Ishikawa (cell line): Measurements from ENCODE around the gene BEND6.

ENCODE experiments used
- CEBPB ChIP-seq: IDR thresholded peaks from 2 replicates; pipeline ENCODE4 v1.6.1; 2012
- CREB1 ChIP-seq: IDR thresholded peaks from 2 replicates; pipeline ENCODE4 v1.6.1; 2012; ENCODE audit warnings: low read depth
- EGR1 ChIP-seq: IDR thresholded peaks from 2 replicates; pipeline ENCODE4 v1.6.1; 2012
- EP300 ChIP-seq: IDR thresholded peaks from 2 replicates; pipeline ENCODE4 v1.6.1; 2012; ENCODE audit warnings: borderline replicate concordance
- FOXM1 ChIP-seq: IDR thresholded peaks from 2 replicates; pipeline ENCODE4 v1.6.1; 2012; ENCODE audit warnings: low read depth, borderline replicate concordance
- NFIC ChIP-seq: IDR thresholded peaks from 2 replicates; pipeline ENCODE4 v1.6.1; 2012
- RAD21 ChIP-seq: IDR thresholded peaks from 2 replicates; pipeline ENCODE4 v1.6.1; 2012; ENCODE audit warnings: low read depth
- TAF1 ChIP-seq: IDR thresholded peaks from 2 replicates; pipeline ENCODE4 v1.6.1; 2012; ENCODE audit warnings: low read depth, mild to moderate bottlenecking
- TCF12 ChIP-seq: IDR thresholded peaks from 2 replicates; pipeline ENCODE4 v1.6.1; 2012; ENCODE audit warnings: low read depth
- TEAD4 ChIP-seq: IDR thresholded peaks from 2 replicates; pipeline ENCODE4 v1.6.1; 2012
- YY1 ChIP-seq: IDR thresholded peaks from 2 replicates; pipeline ENCODE4 v1.6.1; 2012; ENCODE audit warnings: low read depth
- ZBTB7A ChIP-seq: IDR thresholded peaks from 2 replicates; pipeline ENCODE4 v1.6.1; 2012; ENCODE audit warnings: low read depth
- TF ChIP-seq, protein P1 (sequence below): IDR thresholded peaks from 2 replicates; pipeline ENCODE4 v1.6.1; 2012; ENCODE audit warnings: low read depth, mild to moderate bottlenecking
- TF ChIP-seq, protein P2 (sequence below): IDR thresholded peaks from 2 replicates; pipeline ENCODE4 v1.6.1; 2012
- TF ChIP-seq, protein P3 (sequence below): IDR thresholded peaks from 2 replicates; pipeline ENCODE4 v1.6.1; 2012

BEND6 gene

DNA sequence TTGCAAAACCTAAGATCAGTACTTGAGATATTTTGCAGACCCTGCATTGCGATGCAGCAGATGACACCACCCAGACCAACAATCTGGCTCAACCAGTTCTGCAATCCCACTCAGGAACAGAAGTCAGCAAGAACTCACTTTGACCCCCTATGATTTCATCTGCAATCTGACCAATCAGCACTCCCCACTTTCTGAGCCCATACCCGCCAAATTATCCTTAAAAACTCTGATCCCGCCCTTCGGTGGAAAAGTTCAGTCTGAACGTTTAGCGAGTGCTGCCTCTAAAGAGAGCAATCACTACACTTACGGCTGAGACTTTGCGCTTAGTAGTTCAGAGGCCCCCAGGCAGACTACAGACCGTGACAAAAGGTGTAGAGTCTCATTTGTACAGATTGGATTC lies 74.3 kb downstream of the BEND6 start:
- TF ChIP-seq, protein P1, sequence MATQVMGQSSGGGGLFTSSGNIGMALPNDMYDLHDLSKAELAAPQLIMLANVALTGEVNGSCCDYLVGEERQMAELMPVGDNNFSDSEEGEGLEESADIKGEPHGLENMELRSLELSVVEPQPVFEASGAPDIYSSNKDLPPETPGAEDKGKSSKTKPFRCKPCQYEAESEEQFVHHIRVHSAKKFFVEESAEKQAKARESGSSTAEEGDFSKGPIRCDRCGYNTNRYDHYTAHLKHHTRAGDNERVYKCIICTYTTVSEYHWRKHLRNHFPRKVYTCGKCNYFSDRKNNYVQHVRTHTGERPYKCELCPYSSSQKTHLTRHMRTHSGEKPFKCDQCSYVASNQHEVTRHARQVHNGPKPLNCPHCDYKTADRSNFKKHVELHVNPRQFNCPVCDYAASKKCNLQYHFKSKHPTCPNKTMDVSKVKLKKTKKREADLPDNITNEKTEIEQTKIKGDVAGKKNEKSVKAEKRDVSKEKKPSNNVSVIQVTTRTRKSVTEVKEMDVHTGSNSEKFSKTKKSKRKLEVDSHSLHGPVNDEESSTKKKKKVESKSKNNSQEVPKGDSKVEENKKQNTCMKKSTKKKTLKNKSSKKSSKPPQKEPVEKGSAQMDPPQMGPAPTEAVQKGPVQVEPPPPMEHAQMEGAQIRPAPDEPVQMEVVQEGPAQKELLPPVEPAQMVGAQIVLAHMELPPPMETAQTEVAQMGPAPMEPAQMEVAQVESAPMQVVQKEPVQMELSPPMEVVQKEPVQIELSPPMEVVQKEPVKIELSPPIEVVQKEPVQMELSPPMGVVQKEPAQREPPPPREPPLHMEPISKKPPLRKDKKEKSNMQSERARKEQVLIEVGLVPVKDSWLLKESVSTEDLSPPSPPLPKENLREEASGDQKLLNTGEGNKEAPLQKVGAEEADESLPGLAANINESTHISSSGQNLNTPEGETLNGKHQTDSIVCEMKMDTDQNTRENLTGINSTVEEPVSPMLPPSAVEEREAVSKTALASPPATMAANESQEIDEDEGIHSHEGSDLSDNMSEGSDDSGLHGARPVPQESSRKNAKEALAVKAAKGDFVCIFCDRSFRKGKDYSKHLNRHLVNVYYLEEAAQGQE, result no peak
- TF ChIP-seq FOXM1 (no peak), TAF1 (no peak), YY1 (no peak), ZBTB7A (no peak), TEAD4 (no peak), EP300 (no peak), CREB1 (no peak), RAD21 (no peak), TCF12 (no peak), EGR1 (no peak), CEBPB (no peak), NFIC (no peak)
- TF ChIP-seq, protein P2, sequence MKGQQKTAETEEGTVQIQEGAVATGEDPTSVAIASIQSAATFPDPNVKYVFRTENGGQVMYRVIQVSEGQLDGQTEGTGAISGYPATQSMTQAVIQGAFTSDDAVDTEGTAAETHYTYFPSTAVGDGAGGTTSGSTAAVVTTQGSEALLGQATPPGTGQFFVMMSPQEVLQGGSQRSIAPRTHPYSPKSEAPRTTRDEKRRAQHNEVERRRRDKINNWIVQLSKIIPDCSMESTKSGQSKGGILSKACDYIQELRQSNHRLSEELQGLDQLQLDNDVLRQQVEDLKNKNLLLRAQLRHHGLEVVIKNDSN, result no peak
- TF ChIP-seq, protein P3, sequence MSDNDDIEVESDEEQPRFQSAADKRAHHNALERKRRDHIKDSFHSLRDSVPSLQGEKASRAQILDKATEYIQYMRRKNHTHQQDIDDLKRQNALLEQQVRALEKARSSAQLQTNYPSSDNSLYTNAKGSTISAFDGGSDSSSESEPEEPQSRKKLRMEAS, result no peak

DNA sequence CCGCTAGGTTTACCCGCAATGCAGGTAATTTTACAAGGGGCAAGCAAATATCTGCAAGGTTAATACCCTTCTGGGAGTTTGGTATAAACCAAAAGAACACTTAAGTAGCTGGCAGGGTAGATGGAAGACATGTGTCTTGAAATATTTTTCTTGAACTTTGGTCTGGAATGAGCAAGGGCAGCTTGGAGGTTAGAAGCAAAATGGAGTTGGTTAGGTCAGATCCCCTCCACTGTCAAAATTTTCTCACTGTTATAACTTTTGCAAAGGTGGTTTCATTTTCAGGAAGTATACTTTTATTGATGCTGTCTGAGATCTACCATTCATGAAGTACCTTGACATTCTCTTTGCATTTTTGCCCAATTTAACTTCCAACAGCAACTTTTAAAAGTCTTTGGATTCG lies 78.3 kb downstream of the BEND6 start:
- TF ChIP-seq FOXM1 (no peak), NFIC (no peak), TCF12 (no peak)
- TF ChIP-seq, protein P1, result no peak

DNA sequence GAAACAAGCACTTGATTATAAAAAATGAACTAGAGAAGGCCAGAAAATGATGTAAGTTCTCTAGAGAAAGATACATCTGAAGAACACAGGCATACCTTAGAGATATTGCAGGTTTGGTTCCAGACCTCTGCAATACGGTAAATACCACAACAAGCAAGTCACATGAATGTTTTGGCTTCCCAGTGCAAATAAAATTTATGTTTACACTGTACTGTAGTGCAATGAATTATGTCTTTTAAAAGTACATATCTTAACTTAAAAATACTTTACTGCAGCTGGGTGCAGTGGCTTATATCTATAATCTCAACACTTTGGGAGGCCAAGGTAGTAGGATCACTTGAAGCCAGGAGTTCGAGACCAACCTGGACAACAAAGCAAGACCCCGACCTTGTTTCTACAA lies 80.6 kb downstream of the BEND6 start:
- TF ChIP-seq EP300 (no peak), CEBPB (no peak), TAF1 (no peak), NFIC (no peak), EGR1 (no peak), YY1 (no peak), RAD21 (no peak), ZBTB7A (no peak), FOXM1 (no peak), CREB1 (no peak), TCF12 (no peak), TEAD4 (no peak)
- TF ChIP-seq, protein P1, result no peak
- TF ChIP-seq, protein P3, result no peak
- TF ChIP-seq, protein P2, result no peak

DNA sequence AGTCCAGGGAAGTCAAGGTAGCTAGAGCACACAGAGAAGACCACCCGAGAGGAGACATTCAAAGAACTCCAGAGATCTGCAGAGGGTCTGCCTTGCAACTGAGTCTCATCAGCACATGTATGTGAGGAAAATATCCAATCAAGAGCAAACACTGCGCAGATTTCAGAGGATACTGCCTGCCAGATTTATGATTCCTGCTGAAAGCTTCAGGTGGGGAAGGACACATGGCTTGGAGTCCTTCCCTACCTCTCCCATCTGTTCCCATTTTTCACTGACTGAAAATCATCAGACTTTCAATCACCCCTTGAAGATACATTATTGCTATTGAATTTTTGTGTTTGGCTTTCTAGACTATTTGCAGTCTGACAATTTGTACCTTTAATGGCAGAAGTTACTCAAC lies 84.0 kb downstream of the BEND6 start:
- no peak for TF ChIP-seq TCF12
- TF ChIP-seq RAD21, result no peak

DNA sequence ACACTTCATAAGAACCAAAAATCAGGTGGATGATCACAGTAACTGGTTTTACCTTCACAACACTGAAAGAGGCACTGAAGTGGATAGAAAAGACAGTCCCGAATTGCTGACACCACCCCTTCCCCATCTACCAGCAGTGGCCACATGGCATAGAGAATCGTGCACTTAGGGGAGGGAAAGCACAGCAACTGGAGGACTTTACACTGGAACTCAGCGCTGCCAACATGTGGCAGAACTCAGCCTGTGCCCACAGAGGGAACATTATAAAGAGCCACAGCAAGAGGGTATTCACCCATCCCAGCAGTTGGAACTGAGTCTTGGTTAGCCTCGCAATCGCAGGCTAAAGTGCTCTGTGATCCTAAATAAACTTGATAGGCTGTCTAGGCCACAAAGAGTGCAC lies 85.1 kb downstream of the BEND6 start:
- TF ChIP-seq RAD21, result peak; percentile 23; the same call in 1 of the 2 replicates
- TF ChIP-seq TCF12, result no peak
- no peak for TF ChIP-seq FOXM1
- no peak for TF ChIP-seq ZBTB7A
- no peak for TF ChIP-seq YY1
- no peak for TF ChIP-seq EP300
